HEK293 (cell line): Measurements from ENCODE around the gene AFG3L2.

Source experiments
- CTCF ChIA-PET: fragments of 350-600 bp; formaldehyde crosslinking; extraction: SDS; loops from one replicate; lab custom pipeline; 2021; ENCODE audit warnings: antibody characterized with exemption; lab: Yijun Ruan, JAX
- POLR2A ChIA-PET: fragments of 300-600 bp; formaldehyde crosslinking; extraction: SDS; loops from one replicate; lab custom pipeline; 2020; ENCODE audit warnings: antibody characterized with exemption, inconsistent platforms; lab: Yijun Ruan, JAX
- H3K27ac ChIP-seq: fragments of 200-500 bp; sonication (Bioruptor generic); 2 replicates; pipeline ENCODE4 v1.5.1; 2014; ENCODE audit warnings: low read depth, low read length, control low read depth, inconsistent platforms; ENCODE audit errors: extremely low read depth
- H3K36me3 ChIP-seq, 2 experiments: fragments of 200-500 bp in 1 of 2; sonication (Bioruptor generic) in 1 of 2; 1 replicate in 1 of 2; 2 replicates in 1 of 2; pipeline ENCODE4 v1.5.1; 2014 to 2017; ENCODE audit warnings: inconsistent platforms in 2 of 2, low read length in 2 of 2; ENCODE audit not compliant: control insufficient read depth in 2 of 2, insufficient read depth in 1 of 2
- H3K4me1 ChIP-seq: fragments of 200-500 bp; sonication (Bioruptor generic); 2 replicates; pipeline ENCODE4 v1.5.1; 2014; ENCODE audit warnings: mild to moderate bottlenecking, low read length, inconsistent platforms; ENCODE audit not compliant: control insufficient read depth, insufficient read depth
- H3K4me3 ChIP-seq: 2 replicates; pipeline ENCODE4 v1.5.1; 2011; ENCODE audit warnings: low read depth, mild to moderate bottlenecking, control low read depth, low read length, moderate library complexity
- H3K9me3 ChIP-seq: fragments of 200-500 bp; sonication (Bioruptor generic); 2 replicates; pipeline ENCODE4 v1.5.1; 2014; ENCODE audit warnings: low read depth, low read length, inconsistent platforms; ENCODE audit not compliant: control insufficient read depth, insufficient read depth
- MEIS1 ChIP-seq: sonication (generic); formaldehyde crosslinking; IDR thresholded peaks from 2 replicates; pipeline ENCODE4 v1.8.1; 2022; ENCODE audit warnings: missing genetic modification reagents, mild to moderate bottlenecking, borderline replicate concordance
- SP2 ChIP-seq: fragments of 450-650 bp; formaldehyde crosslinking; IDR thresholded peaks from 2 replicates; pipeline ENCODE4 v1.5.1; 2016; ENCODE audit warnings: missing biosample characterization, missing genetic modification characterization
- SP3 ChIP-seq: fragments of 450-650 bp; formaldehyde crosslinking; IDR thresholded peaks from 2 replicates; pipeline ENCODE4 v1.5.1; 2016; ENCODE audit warnings: missing biosample characterization, missing genetic modification characterization
- WT1 ChIP-seq: fragments of 450-650 bp; formaldehyde crosslinking; IDR thresholded peaks from 2 replicates; pipeline ENCODE4 v1.5.1; 2016; ENCODE audit warnings: missing biosample characterization, missing genetic modification characterization
- ZBTB26 ChIP-seq: fragments of 450-650 bp; formaldehyde crosslinking; optimal IDR thresholded peaks from 2 replicates; pipeline ENCODE3; 2016; ENCODE audit warnings: missing biosample characterization, mild to moderate bottlenecking, missing genetic modification characterization
- ZBTB6 ChIP-seq: fragments of 450-650 bp; formaldehyde crosslinking; IDR thresholded peaks from 2 replicates; pipeline ENCODE4 v1.5.1; 2017; ENCODE audit warnings: missing biosample characterization, missing genetic modification characterization
- ZNF211 ChIP-seq: fragments of 450-650 bp; formaldehyde crosslinking; IDR thresholded peaks from 2 replicates; pipeline ENCODE4 v1.5.1; 2016; ENCODE audit warnings: low read depth, missing biosample characterization, missing genetic modification characterization
- ZNF324 ChIP-seq: fragments of 450-650 bp; formaldehyde crosslinking; IDR thresholded peaks from 2 replicates; pipeline ENCODE4 v1.5.1; 2016; ENCODE audit warnings: missing biosample characterization, missing genetic modification characterization
- ZNF404 ChIP-seq: fragments of 450-650 bp; formaldehyde crosslinking; IDR thresholded peaks from 2 replicates; pipeline ENCODE4 v1.5.1; 2017; ENCODE audit warnings: missing biosample characterization, missing genetic modification characterization
- ZNF501 ChIP-seq: fragments of 450-650 bp; formaldehyde crosslinking; IDR thresholded peaks from 2 replicates; pipeline ENCODE4 v1.5.1; 2016; ENCODE audit warnings: missing biosample characterization, missing genetic modification characterization
- ZNF560 ChIP-seq: fragments of 450-650 bp; formaldehyde crosslinking; IDR thresholded peaks from 2 replicates; pipeline ENCODE4 v1.5.1; 2017; ENCODE audit warnings: missing biosample characterization, missing genetic modification characterization, borderline replicate concordance
- ZNF768 ChIP-seq: fragments of 450-650 bp; formaldehyde crosslinking; IDR thresholded peaks from 2 replicates; pipeline ENCODE4 v1.5.1; 2018; ENCODE audit warnings: missing biosample characterization, mild to moderate bottlenecking, missing genetic modification characterization
- ZNF791 ChIP-seq: fragments of 450-650 bp; formaldehyde crosslinking; IDR thresholded peaks from 2 replicates; pipeline ENCODE4 v1.5.1; 2016; ENCODE audit warnings: missing biosample characterization, missing genetic modification characterization
- ZSCAN16 ChIP-seq: fragments of 450-650 bp; formaldehyde crosslinking; IDR thresholded peaks from 2 replicates; pipeline ENCODE4 v1.5.1; 2016; ENCODE audit warnings: missing biosample characterization, missing genetic modification characterization
- TF ChIP-seq, protein P1 (sequence below): fragments of 450-650 bp; formaldehyde crosslinking; IDR thresholded peaks from 2 replicates; pipeline ENCODE4 v1.5.0; 2017; ENCODE audit warnings: missing biosample characterization, missing genetic modification characterization, borderline replicate concordance
- TF ChIP-seq, protein P2 (sequence below): fragments of 450-650 bp; formaldehyde crosslinking; IDR thresholded peaks from 2 replicates; pipeline ENCODE4 v1.5.1; 2016; ENCODE audit warnings: missing biosample characterization, missing genetic modification characterization
- TF ChIP-seq, protein P3 (sequence below): fragments of 450-650 bp; formaldehyde crosslinking; IDR thresholded peaks from 2 replicates; pipeline ENCODE4 v1.5.1; 2016; ENCODE audit warnings: missing biosample characterization, missing genetic modification characterization, borderline replicate concordance
- TF ChIP-seq, protein P4 (sequence below): fragments of 450-650 bp; formaldehyde crosslinking; IDR thresholded peaks from 2 replicates; pipeline ENCODE4 v1.5.1; 2016; ENCODE audit warnings: missing biosample characterization, missing genetic modification characterization, low read depth

Gene AFG3L2

DNA sequence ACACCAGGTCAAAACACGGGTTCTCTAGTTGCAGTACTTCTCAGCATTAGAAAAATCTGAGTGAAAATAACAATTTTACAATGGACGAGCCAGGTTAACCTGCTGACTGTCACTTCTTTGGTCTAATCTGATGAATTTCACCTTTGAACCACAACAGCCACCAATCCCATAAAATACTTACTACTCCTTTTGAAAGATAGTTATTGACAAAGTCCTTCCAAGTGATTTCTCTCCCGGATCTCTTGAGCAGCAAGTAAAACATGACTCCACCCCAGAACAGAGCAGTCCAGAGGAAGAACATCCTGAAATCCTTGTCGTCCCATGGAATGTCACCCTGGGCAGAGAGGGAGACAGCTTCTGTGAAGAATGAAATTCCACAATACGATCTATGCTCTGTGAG is 10.2 kb downstream of the AFG3L2 start (continued):
- TF ChIP-seq, protein P1, sequence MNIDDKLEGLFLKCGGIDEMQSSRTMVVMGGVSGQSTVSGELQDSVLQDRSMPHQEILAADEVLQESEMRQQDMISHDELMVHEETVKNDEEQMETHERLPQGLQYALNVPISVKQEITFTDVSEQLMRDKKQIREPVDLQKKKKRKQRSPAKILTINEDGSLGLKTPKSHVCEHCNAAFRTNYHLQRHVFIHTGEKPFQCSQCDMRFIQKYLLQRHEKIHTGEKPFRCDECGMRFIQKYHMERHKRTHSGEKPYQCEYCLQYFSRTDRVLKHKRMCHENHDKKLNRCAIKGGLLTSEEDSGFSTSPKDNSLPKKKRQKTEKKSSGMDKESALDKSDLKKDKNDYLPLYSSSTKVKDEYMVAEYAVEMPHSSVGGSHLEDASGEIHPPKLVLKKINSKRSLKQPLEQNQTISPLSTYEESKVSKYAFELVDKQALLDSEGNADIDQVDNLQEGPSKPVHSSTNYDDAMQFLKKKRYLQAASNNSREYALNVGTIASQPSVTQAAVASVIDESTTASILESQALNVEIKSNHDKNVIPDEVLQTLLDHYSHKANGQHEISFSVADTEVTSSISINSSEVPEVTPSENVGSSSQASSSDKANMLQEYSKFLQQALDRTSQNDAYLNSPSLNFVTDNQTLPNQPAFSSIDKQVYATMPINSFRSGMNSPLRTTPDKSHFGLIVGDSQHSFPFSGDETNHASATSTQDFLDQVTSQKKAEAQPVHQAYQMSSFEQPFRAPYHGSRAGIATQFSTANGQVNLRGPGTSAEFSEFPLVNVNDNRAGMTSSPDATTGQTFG (tag by site-specific recombination), result no peak
- TF ChIP-seq ZNF560, result no peak
- no peak for TF ChIP-seq ZNF324 (tag by site-specific recombination)
- TF ChIP-seq ZNF501, result no peak
- TF ChIP-seq SP3, result no peak
- no peak for TF ChIP-seq ZBTB6 (tag by site-specific recombination)

DNA sequence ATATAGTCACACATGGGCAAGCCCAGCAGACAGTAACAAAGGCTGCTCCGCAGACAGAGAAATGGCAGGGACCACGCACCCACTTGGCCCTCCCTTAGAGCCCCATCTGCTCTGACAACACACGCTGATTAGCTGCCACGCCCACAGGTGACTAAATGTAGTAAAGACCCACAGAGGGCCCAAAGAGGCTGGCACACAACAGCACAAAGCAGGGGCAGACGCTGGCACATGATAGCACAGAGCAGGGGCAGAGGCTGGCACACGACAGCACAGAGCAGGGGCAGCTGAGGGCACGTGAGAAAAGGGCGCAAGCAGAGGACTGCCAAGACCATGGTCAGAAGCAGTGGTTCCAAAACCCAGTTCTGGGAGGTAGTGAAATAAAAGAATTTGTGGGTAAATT is 10.6 kb downstream of the AFG3L2 start:
- ChIA-PET POLR2A (interaction anchor here (0.6 to 0.9 kb wide), 2 partner anchors 11 to 87 kb away, joined by 3 to 4 read pairs; partner anchors contain the start of gene AFG3L2), CTCF (no interaction called here)
- Histone ChIP-seq H3K4me3 (no peak overlapping the region), H3K9me3 (no peaks in the 10 kb centered on the region), H3K36me3 (peaks cover 57 to 77% of the 10 kb centered on the region in 2 experiments), H3K27ac (no peak overlapping the region), H3K4me1 (no peaks in the 10 kb centered on the region)
- TF ChIP-seq ZNF404 (tag by site-specific recombination) (no peak), ZBTB26 (no peak), ZSCAN16 (no peak), MEIS1 (CRISPR knock-in tag) (no peak), ZNF211 (tag by site-specific recombination) (no peak)
- TF ChIP-seq, protein P2, sequence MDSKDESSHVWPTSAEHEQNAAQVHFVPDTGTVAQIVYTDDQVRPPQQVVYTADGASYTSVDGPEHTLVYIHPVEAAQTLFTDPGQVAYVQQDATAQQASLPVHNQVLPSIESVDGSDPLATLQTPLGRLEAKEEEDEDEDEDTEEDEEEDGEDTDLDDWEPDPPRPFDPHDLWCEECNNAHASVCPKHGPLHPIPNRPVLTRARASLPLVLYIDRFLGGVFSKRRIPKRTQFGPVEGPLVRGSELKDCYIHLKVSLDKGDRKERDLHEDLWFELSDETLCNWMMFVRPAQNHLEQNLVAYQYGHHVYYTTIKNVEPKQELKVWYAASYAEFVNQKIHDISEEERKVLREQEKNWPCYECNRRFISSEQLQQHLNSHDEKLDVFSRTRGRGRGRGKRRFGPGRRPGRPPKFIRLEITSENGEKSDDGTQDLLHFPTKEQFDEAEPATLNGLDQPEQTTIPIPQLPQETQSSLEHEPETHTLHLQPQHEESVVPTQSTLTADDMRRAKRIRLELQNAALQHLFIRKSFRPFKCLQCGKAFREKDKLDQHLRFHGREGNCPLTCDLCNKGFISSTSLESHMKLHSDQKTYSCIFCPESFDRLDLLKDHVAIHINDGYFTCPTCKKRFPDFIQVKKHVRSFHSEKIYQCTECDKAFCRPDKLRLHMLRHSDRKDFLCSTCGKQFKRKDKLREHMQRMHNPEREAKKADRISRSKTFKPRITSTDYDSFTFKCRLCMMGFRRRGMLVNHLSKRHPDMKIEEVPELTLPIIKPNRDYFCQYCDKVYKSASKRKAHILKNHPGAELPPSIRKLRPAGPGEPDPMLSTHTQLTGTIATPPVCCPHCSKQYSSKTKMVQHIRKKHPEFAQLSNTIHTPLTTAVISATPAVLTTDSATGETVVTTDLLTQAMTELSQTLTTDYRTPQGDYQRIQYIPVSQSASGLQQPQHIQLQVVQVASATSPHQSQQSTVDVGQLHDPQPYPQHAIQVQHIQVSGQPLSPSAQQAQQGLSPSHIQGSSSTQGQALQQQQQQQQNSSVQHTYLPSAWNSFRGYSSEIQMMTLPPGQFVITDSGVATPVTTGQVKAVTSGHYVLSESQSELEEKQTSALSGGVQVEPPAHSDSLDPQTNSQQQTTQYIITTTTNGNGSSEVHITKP (tag by site-specific recombination), result no peak

DNA sequence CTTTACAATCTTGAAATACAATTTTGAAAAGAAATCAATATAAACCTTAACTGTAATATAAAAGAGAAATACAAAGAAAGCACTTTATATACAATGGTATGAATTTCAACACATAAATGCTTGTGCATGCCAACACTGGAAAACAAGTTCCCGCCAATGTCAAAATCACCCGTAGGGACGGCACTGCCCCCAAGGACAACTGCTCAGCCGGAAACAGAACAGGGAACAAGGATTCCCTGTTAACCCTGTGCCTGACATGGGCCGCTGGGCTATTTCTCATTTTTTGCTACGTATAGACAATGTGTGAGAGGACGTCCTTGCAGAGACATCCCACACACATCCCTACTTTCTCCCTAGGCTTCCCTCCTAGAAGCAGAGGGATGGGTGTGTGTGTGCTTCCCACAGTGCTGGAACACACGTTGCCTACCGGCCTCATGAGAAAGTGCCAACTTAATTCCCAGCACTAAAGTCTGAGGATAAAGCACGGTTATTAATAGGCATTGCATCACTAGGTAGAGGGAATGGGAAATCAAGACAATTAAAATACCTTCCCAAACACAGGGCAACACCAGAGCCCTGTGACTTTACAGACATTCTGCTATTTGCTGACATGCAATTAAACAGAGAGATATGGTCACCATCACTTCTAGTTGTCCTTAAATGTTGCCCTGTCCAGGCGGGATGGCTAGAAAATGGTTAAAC is 14.4 kb downstream of the AFG3L2 start:
- Histone ChIP-seq H3K27ac (no peak overlapping the region), H3K4me3 (no peak overlapping the region), H3K4me1 (no peaks in the 10 kb centered on the region), H3K36me3 (peaks cover 64 to 91% of the 10 kb centered on the region in 2 experiments), H3K9me3 (no peaks in the 10 kb centered on the region)
- CTCF ChIA-PET, result no interaction called here
- POLR2A ChIA-PET, result interaction anchor here (2.5 kb wide), 1 partner anchor 15 kb away, joined by 8 read pairs; the partner anchor contains the start of gene AFG3L2
- TF ChIP-seq ZNF791 (tag by site-specific recombination) (no peak), WT1 (tag by site-specific recombination) (no peak), SP2 (tag by site-specific recombination) (no peak), ZNF768 (tag by site-specific recombination) (no peak), ZBTB6 (tag by site-specific recombination) (no peak)
- TF ChIP-seq, protein P3, sequence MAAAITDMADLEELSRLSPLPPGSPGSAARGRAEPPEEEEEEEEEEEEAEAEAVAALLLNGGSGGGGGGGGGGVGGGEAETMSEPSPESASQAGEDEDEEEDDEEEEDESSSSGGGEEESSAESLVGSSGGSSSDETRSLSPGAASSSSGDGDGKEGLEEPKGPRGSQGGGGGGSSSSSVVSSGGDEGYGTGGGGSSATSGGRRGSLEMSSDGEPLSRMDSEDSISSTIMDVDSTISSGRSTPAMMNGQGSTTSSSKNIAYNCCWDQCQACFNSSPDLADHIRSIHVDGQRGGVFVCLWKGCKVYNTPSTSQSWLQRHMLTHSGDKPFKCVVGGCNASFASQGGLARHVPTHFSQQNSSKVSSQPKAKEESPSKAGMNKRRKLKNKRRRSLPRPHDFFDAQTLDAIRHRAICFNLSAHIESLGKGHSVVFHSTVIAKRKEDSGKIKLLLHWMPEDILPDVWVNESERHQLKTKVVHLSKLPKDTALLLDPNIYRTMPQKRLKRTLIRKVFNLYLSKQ (tag by site-specific recombination), result no peak
- TF ChIP-seq, protein P4, sequence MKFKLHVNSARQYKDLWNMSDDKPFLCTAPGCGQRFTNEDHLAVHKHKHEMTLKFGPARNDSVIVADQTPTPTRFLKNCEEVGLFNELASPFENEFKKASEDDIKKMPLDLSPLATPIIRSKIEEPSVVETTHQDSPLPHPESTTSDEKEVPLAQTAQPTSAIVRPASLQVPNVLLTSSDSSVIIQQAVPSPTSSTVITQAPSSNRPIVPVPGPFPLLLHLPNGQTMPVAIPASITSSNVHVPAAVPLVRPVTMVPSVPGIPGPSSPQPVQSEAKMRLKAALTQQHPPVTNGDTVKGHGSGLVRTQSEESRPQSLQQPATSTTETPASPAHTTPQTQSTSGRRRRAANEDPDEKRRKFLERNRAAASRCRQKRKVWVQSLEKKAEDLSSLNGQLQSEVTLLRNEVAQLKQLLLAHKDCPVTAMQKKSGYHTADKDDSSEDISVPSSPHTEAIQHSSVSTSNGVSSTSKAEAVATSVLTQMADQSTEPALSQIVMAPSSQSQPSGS (tag by site-specific recombination), result no peak
